Activated CD4-positive, alpha-beta T cell treated with anti-CD3 and anti-CD28 coated beads for 4 hours (primary cell): ENCODE data around the gene MAP1A.
"Not testable (repeated sequence)": the region's sequence is repeated elsewhere in the genome, so short reads cannot be mapped to it uniquely, and the experiment has no call there.

Experiments
- DNase-seq, 2 donors: peaks; one replicate each; pipeline ENCODE4 v3.0.0-alpha.2; 2020

The MAP1A gene

GRCh38 chr15:43531018-43531670, 13.7 kb downstream of the MAP1A start:
- no peak for DNase-seq

- not testable (repeated sequence) for DNase-seq
Observed at GRCh38 chr15:43532826-43533225, 15.4 kb downstream of the MAP1A start.

DNA sequence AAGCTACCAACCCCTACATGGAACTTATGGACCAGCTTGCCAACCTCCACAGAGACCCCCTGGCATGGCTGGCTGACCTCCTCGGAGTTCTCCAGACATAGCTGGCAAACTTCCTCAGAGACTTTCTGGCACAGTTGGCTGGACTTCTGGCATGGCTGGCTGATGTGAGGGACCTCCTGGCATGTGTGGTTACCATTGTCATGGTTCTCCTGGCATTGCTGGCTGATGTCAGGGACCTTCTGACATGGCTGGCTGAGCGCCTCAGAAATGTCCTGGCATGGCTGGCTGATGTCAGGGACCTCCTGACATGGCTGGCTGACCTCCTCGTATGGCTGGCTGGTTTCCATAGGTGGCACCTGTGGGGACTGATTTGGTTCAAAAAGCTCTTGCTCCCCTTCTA, 17.5 kb downstream of the MAP1A start:
- no peak for DNase-seq

- DNase-seq: no peak
Observed at GRCh38 chr15:43538091-43538490, 20.7 kb downstream of the MAP1A start.

- no peak for DNase-seq
Observed at GRCh38 chr15:43541785-43542184, 24.4 kb downstream of the MAP1A start.

DNA sequence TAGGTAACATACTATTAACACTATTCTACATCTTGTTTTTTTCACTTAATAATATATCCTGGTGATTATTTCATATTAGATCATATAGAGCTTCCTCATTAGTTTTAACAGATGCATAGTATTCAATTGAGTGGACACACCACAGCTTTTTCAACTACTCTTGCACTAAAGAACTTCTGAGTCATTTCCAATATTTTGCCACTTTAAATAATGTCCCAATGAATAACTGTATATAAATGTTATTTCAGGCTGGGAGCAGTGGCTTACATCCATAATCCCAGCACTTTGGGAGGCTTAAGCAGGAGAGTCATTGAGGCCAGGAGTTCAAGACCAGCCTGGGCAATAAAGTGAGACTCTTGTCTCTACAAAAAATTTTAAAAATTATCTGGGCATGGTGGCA, 26.9 kb downstream of the MAP1A start:
- no peak for DNase-seq

DNA sequence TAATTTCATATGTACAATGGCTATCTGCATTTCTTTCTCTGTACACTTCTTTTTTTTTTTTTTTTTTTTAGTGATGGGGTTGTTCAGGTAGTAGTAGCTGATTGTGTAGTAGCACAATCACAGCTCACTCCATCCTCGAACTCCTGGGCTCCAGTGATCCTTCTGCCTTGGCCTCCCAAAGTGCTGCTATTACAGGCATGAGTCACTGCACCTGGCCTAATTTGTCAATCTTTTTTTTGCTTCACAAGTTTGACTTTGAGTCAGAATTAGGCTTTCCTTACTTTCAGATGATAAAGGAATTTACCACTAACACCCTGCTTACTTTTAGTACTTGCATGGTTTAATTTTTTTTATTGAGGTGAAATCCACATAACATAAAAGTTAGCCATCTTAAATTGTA, 28.0 kb downstream of the MAP1A start:
- DNase-seq: no peak

GRCh38 chr15:43547539-43547938, 30.1 kb downstream of the MAP1A start:
- no peak for DNase-seq

GRCh38 chr15:43550527-43551363, 33.3 kb downstream of the MAP1A start:
- DNase-seq: no peak

DNA sequence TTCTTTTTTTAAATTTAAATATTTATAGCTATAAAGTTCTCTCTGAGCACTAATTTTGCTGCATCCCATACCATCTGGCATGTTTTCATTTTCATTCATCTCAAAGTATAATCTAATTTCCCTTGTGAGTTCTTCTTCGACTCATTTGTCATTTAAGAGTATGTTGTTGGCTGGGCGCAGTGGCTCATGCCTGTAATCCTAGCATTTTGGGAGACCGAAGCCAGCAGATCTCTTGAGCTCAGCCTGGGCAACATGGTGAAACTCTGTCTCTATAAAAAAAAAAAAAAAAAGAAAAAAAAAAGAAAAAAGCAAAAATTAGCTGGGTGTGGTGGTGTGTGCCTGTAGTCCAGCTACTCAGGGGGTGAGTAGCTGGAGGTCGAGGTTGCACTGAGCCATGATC, 34.8 kb downstream of the MAP1A start:
- DNase-seq: no peak

- no peak for DNase-seq
Observed at GRCh38 chr15:43552986-43553385, 35.6 kb downstream of the MAP1A start.

DNA sequence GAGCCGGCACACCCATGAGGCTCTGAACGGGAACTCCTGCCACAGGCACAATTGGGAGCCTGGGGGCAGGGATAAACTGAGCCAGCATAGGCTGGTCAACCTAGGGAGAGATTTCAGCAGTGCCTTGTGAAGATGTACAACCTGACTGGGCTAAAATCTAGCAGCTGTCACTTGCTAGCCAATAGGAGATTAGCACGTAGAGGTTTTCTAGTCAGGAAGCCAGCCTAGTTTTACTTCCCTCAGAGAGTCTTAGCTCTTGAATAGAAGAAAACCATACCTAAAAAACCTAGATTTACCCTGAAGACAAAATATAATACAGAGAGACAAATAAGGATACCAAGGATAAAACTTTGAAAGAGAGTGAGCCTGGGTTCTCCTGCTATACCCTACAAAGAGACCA, 45.3 kb downstream of the MAP1A start:
- DNase-seq: not testable (repeated sequence)

DNA sequence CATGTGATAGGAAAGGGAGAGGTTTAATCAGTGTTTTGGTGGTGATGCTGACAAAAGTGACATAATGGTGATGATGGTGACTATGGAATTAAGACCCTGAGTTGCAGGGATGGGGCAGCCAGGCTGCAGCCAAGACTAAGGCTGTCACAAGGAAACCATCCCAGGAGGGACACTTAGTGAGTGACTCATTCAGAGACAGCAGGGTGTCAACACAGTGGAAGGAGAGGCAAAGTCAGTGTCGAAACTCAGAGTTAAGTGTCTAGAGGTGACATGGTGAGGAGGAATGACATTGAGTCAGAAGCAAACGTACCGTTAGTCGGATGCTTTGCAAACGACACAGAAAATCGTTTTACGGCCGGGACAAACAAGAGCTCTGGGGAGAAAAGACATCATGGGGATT, 46.4 kb downstream of the MAP1A start:
- DNase-seq: not testable (repeated sequence)

- not testable (repeated sequence) for DNase-seq
Observed at GRCh38 chr15:43566615-43567014, 49.2 kb downstream of the MAP1A start.

GRCh38 chr15:43574607-43575006, 57.2 kb downstream of the MAP1A start:
- DNase-seq: not testable (repeated sequence)
